Neural cell (in vitro differentiated cells): ENCODE data around the gene KRTAP10-5. TPM values are rescaled to one million over a fixed set of nuclear protein-coding genes. Genes with fewer than 3 reads are reported as not detected.

ENCODE experiments used
- H2AFZ ChIP-seq: fragments of 200-600, 300-800 bp; sonication (generic), shearing (Covaris generic); 2 replicates; pipeline ENCODE4 v1.6.0; 2014; ENCODE audit warnings: low read depth, mild to moderate bottlenecking, antibody characterized with exemption, low read length, moderate library complexity
- H3F3A ChIP-seq: fragments of 200-600 bp; shearing (Covaris generic); 2 replicates; pipeline ENCODE4 v1.6.1; 2016; ENCODE audit warnings: mild to moderate bottlenecking, moderate library complexity, mixed read lengths, antibody characterized with exemption, low read length; ENCODE audit not compliant: insufficient read depth, poor library complexity, severe bottlenecking
- H3K27ac ChIP-seq: fragments of 200-600, 300-800 bp; sonication (generic), shearing (Covaris generic); 2 replicates; pipeline ENCODE4 v1.5.1; 2014; ENCODE audit warnings: mild to moderate bottlenecking, low read length, moderate library complexity
- H3K27me3 ChIP-seq: fragments of 300-800, 200-600 bp; sonication (generic), shearing (Covaris generic); 2 replicates; pipeline ENCODE4 v1.6.0; 2014; ENCODE audit warnings: mild to moderate bottlenecking, low read depth, low read length, moderate library complexity; ENCODE audit not compliant: insufficient read depth
- H3K36me3 ChIP-seq: fragments of 300-800, 200-600 bp; sonication (generic), shearing (Covaris generic); 2 replicates; pipeline ENCODE4 v1.5.1; 2014; ENCODE audit warnings: mild to moderate bottlenecking, antibody characterized with exemption, low read length, moderate library complexity; ENCODE audit not compliant: insufficient read depth
- H3K4me2 ChIP-seq: fragments of 300-800, 200-600 bp; sonication (generic), shearing (Covaris generic); 2 replicates; pipeline ENCODE4 v1.6.0; 2014; ENCODE audit warnings: mild to moderate bottlenecking, low read length
- H3K4me3 ChIP-seq: fragments of 300-800, 200-600 bp; sonication (generic), shearing (Covaris generic); 2 replicates; pipeline ENCODE4 v1.5.1; 2014; ENCODE audit warnings: mild to moderate bottlenecking, low read length, moderate library complexity
- H3K79me2 ChIP-seq: fragments of 200-600 bp; shearing (Covaris generic); replicated peaks from 2 replicates; pipeline ENCODE4 v1.6.0; 2014; ENCODE audit warnings: mild to moderate bottlenecking, low read length, moderate library complexity; ENCODE audit not compliant: insufficient read depth
- H3K9ac ChIP-seq: fragments of 300-800, 200-600 bp; sonication (generic), shearing (Covaris generic); 2 replicates; pipeline ENCODE4 v1.6.1; 2016; ENCODE audit warnings: mild to moderate bottlenecking, low read length, mixed read lengths
- H3K9me2 ChIP-seq: fragments of 200-600 bp; shearing (Covaris generic); 2 replicates; pipeline ENCODE4 v1.6.1; 2016; ENCODE audit warnings: mild to moderate bottlenecking, low read length, mixed read lengths; ENCODE audit not compliant: insufficient read depth
- H3K9me3 ChIP-seq: fragments of 200-600, 300-800 bp; sonication (generic), shearing (Covaris generic); 2 replicates; pipeline ENCODE4 v1.6.1; 2016; ENCODE audit warnings: mild to moderate bottlenecking, mixed run types, low read length, moderate library complexity, mixed read lengths
- H4K20me1 ChIP-seq: fragments of 200-600 bp; shearing (Covaris generic); 2 replicates; pipeline ENCODE4 v1.6.1; 2016; ENCODE audit warnings: mild to moderate bottlenecking, mixed run types; ENCODE audit not compliant: insufficient read depth
- EP300 ChIP-seq: fragments of 450-650 bp; conservative IDR thresholded peaks from 2 replicates; pipeline ENCODE4 v1.6.1; 2014; ENCODE audit warnings: antibody characterized with exemption, mild to moderate bottlenecking, moderate library complexity; ENCODE audit not compliant: poor library complexity, severe bottlenecking
- EZH2 ChIP-seq: fragments of 200-600, 300-800 bp; shearing (Covaris generic), sonication (generic); IDR thresholded peaks from 2 replicates; pipeline ENCODE4 v1.6.1; 2014; ENCODE audit warnings: antibody characterized with exemption, low read length, borderline replicate concordance, mild to moderate bottlenecking; ENCODE audit not compliant: insufficient read depth, poor library complexity, severe bottlenecking
- MXI1 ChIP-seq: fragments of 450-650 bp; conservative IDR thresholded peaks from 2 replicates; pipeline ENCODE4 v1.6.1; 2014; ENCODE audit warnings: antibody characterized with exemption, mild to moderate bottlenecking; ENCODE audit not compliant: poor library complexity, severe bottlenecking
- POLR2AphosphoS5 ChIP-seq: IDR thresholded peaks from 2 replicates; pipeline ENCODE4 v1.6.1; 2012
- RAD21 ChIP-seq: fragments of 450-650 bp; conservative IDR thresholded peaks from 2 replicates; pipeline ENCODE4 v1.6.1; 2014; ENCODE audit warnings: antibody characterized with exemption, mild to moderate bottlenecking, moderate library complexity
- SMC3 ChIP-seq: fragments of 450-650 bp; conservative IDR thresholded peaks from 2 replicates; pipeline ENCODE4 v1.6.1; 2014; ENCODE audit warnings: antibody characterized with exemption, mild to moderate bottlenecking, moderate library complexity; ENCODE audit not compliant: poor library complexity
- TAF1 ChIP-seq: IDR thresholded peaks from 2 replicates; pipeline ENCODE4 v1.6.1; 2012; ENCODE audit warnings: low read depth
- polyA plus RNA-seq: library from polyadenylated mRNA; depleted of rRNA; stranded (reverse); fragments of >200 nt; gene quantifications from 2 replicates; pipeline ENCODE4 v1.2.3, GENCODE V29; 2014
- TF ChIP-seq, protein P1 (sequence below): IDR thresholded peaks from 2 replicates; pipeline ENCODE4 v1.6.1; 2012; ENCODE audit warnings: borderline replicate concordance
- TF ChIP-seq, protein P2 (sequence below): fragments of 450-650 bp; IDR thresholded peaks from 2 replicates; pipeline ENCODE4 v1.5.1; 2014; ENCODE audit warnings: antibody characterized with exemption, mild to moderate bottlenecking, moderate library complexity; ENCODE audit not compliant: poor library complexity, severe bottlenecking

Gene KRTAP10-5
- polyA plus RNA-seq, 1 donor from 2014 or later, result not detected

GRCh38 chr21:44585892-44586291 is 5.5 kb upstream of the KRTAP10-5 start:
- H2AFZ ChIP-seq, result no peak overlapping the region
- no peaks in the 10 kb centered on the region for H3K36me3 ChIP-seq
- no peak overlapping the region for H3K4me3 ChIP-seq
- H3K9ac ChIP-seq, result no peak overlapping the region
- H3F3A ChIP-seq, result no peaks in the 10 kb centered on the region
- no peak overlapping the region for H3K27ac ChIP-seq
- no peaks in the 10 kb centered on the region for H3K9me2 ChIP-seq
- no peaks in the 10 kb centered on the region for H3K9me3 ChIP-seq
- H3K79me2 ChIP-seq, result no peaks in the 10 kb centered on the region
- no peak for TF ChIP-seq POLR2AphosphoS5
- no peak overlapping the region for H3K4me2 ChIP-seq
- H3K27me3 ChIP-seq, result no peaks in the 10 kb centered on the region
- no peaks in the 10 kb centered on the region for H4K20me1 ChIP-seq

- no peaks in the 10 kb centered on the region for H3K27me3 ChIP-seq
- no peaks in the 10 kb centered on the region for H4K20me1 ChIP-seq
- no peak overlapping the region for H3K9ac ChIP-seq
- no peaks in the 10 kb centered on the region for H3K36me3 ChIP-seq
- H3K27ac ChIP-seq, result no peak overlapping the region
- H3K4me2 ChIP-seq, result no peak overlapping the region
- no peaks in the 10 kb centered on the region for H3K9me3 ChIP-seq
- no peak overlapping the region for H3K4me3 ChIP-seq
- no peaks in the 10 kb centered on the region for H3K79me2 ChIP-seq
- TF ChIP-seq EP300, result no peak
- no peak for TF ChIP-seq SMC3
- TF ChIP-seq, protein P1, sequence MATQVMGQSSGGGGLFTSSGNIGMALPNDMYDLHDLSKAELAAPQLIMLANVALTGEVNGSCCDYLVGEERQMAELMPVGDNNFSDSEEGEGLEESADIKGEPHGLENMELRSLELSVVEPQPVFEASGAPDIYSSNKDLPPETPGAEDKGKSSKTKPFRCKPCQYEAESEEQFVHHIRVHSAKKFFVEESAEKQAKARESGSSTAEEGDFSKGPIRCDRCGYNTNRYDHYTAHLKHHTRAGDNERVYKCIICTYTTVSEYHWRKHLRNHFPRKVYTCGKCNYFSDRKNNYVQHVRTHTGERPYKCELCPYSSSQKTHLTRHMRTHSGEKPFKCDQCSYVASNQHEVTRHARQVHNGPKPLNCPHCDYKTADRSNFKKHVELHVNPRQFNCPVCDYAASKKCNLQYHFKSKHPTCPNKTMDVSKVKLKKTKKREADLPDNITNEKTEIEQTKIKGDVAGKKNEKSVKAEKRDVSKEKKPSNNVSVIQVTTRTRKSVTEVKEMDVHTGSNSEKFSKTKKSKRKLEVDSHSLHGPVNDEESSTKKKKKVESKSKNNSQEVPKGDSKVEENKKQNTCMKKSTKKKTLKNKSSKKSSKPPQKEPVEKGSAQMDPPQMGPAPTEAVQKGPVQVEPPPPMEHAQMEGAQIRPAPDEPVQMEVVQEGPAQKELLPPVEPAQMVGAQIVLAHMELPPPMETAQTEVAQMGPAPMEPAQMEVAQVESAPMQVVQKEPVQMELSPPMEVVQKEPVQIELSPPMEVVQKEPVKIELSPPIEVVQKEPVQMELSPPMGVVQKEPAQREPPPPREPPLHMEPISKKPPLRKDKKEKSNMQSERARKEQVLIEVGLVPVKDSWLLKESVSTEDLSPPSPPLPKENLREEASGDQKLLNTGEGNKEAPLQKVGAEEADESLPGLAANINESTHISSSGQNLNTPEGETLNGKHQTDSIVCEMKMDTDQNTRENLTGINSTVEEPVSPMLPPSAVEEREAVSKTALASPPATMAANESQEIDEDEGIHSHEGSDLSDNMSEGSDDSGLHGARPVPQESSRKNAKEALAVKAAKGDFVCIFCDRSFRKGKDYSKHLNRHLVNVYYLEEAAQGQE, result no peak
- TF ChIP-seq EZH2, result no peak
- no peak for TF ChIP-seq RAD21
- no peak for TF ChIP-seq TAF1
- TF ChIP-seq, protein P2, sequence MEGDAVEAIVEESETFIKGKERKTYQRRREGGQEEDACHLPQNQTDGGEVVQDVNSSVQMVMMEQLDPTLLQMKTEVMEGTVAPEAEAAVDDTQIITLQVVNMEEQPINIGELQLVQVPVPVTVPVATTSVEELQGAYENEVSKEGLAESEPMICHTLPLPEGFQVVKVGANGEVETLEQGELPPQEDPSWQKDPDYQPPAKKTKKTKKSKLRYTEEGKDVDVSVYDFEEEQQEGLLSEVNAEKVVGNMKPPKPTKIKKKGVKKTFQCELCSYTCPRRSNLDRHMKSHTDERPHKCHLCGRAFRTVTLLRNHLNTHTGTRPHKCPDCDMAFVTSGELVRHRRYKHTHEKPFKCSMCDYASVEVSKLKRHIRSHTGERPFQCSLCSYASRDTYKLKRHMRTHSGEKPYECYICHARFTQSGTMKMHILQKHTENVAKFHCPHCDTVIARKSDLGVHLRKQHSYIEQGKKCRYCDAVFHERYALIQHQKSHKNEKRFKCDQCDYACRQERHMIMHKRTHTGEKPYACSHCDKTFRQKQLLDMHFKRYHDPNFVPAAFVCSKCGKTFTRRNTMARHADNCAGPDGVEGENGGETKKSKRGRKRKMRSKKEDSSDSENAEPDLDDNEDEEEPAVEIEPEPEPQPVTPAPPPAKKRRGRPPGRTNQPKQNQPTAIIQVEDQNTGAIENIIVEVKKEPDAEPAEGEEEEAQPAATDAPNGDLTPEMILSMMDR, result no peak
- TF ChIP-seq POLR2AphosphoS5, result no peak
- no peak for TF ChIP-seq MXI1
- no peaks in the 10 kb centered on the region for H3K9me2 ChIP-seq
- no peaks in the 10 kb centered on the region for H3F3A ChIP-seq
- no peak overlapping the region for H2AFZ ChIP-seq
These were observed 3.4 kb upstream of the KRTAP10-5 start for GRCh38 chr21:44583800-44584147.

- Histone ChIP-seq H3K79me2 (no peaks in the 10 kb centered on the region), H3K4me2 (no peak overlapping the region), H3K27me3 (no peaks in the 10 kb centered on the region), H3K36me3 (no peaks in the 10 kb centered on the region), H3K27ac (no peak overlapping the region), H3F3A (no peaks in the 10 kb centered on the region), H3K9me3 (no peaks in the 10 kb centered on the region), H2AFZ (no peak overlapping the region), H4K20me1 (no peaks in the 10 kb centered on the region), H3K9me2 (no peaks in the 10 kb centered on the region), H3K9ac (no peak overlapping the region), H3K4me3 (no peak overlapping the region)
- TF ChIP-seq, protein P1, result no peak
- no peak for TF ChIP-seq TAF1
- TF ChIP-seq SMC3, result no peak
- no peak for TF ChIP-seq MXI1
- TF ChIP-seq EZH2, result no peak
- TF ChIP-seq RAD21, result no peak
- TF ChIP-seq EP300, result no peak
- TF ChIP-seq, protein P2, result no peak
- no peak for TF ChIP-seq POLR2AphosphoS5
These were observed 2.8 kb upstream of the KRTAP10-5 start for GRCh38 chr21:44583089-44583799.
